Upper lobe of left lung (tissue), 4 donors: ENCODE results near the gene PRXL2B.

Experiments
- EP300 ChIP-seq, 4 donors: sonication (generic); formaldehyde crosslinking; IDR thresholded peaks; one replicate each; pipeline ENCODE4 v1.5.1; 2017; ENCODE audit warnings: antibody characterized with exemption in 4 of 4, control low read depth in 2 of 4
- POLR2A ChIP-seq, 4 donors: fragments of 450-650 bp; IDR thresholded peaks; one replicate each; pipeline ENCODE4 v1.5.1; 2016 to 2017; ENCODE audit warnings: antibody characterized with exemption in 4 of 4, mild to moderate bottlenecking in 2 of 4
- TF ChIP-seq, protein P1 (sequence below), 6 experiments: fragments of 450-650 bp in 4 of 6; fragments of 200-600 bp in 2 of 6; sonication (generic) in 2 of 6; IDR thresholded peaks; one replicate each; pipeline ENCODE4 v1.5.1; 2016 to 2019; ENCODE audit warnings: antibody characterized with exemption in 6 of 6

- TF ChIP-seq, protein P1, sequence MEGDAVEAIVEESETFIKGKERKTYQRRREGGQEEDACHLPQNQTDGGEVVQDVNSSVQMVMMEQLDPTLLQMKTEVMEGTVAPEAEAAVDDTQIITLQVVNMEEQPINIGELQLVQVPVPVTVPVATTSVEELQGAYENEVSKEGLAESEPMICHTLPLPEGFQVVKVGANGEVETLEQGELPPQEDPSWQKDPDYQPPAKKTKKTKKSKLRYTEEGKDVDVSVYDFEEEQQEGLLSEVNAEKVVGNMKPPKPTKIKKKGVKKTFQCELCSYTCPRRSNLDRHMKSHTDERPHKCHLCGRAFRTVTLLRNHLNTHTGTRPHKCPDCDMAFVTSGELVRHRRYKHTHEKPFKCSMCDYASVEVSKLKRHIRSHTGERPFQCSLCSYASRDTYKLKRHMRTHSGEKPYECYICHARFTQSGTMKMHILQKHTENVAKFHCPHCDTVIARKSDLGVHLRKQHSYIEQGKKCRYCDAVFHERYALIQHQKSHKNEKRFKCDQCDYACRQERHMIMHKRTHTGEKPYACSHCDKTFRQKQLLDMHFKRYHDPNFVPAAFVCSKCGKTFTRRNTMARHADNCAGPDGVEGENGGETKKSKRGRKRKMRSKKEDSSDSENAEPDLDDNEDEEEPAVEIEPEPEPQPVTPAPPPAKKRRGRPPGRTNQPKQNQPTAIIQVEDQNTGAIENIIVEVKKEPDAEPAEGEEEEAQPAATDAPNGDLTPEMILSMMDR (IDR thresholded peaks at IDR 0.05), result no peak
- TF ChIP-seq POLR2A (IDR thresholded peaks at IDR 0.05) (no peak), EP300 (IDR thresholded peaks at IDR 0.05) (no peak)
Measured at GRCh38 chr1:2635361-2636010, 48.9 kb downstream of the PRXL2B start.
